HT1080 (cell line): ENCODE results near the gene VSIR. TPM values are rescaled to one million over a fixed set of nuclear protein-coding genes. Genes with fewer than 3 reads are reported as not detected.

ENCODE experiments used
- DNase-seq: peaks from one replicate; pipeline ENCODE4 v3.0.0-alpha.2; 2015; ENCODE audit warnings: low read depth
- small RNA-seq: library from RNA; depleted of rRNA; stranded (forward); fragments of <200 nt; gene quantifications from one replicate; pipeline ENCODE3, GENCODE V24; 2014
- total RNA-seq: library from RNA; depleted of rRNA; stranded (reverse); fragments of >200 nt; shearing (Covaris generic); gene quantifications from 2 replicates; pipeline ENCODE4 v1.2.3, GENCODE V29; 2014; rRNA removed

The VSIR gene
- total RNA-seq, 1 experiment from 2014 or later = 0.02 TPM

DNA sequence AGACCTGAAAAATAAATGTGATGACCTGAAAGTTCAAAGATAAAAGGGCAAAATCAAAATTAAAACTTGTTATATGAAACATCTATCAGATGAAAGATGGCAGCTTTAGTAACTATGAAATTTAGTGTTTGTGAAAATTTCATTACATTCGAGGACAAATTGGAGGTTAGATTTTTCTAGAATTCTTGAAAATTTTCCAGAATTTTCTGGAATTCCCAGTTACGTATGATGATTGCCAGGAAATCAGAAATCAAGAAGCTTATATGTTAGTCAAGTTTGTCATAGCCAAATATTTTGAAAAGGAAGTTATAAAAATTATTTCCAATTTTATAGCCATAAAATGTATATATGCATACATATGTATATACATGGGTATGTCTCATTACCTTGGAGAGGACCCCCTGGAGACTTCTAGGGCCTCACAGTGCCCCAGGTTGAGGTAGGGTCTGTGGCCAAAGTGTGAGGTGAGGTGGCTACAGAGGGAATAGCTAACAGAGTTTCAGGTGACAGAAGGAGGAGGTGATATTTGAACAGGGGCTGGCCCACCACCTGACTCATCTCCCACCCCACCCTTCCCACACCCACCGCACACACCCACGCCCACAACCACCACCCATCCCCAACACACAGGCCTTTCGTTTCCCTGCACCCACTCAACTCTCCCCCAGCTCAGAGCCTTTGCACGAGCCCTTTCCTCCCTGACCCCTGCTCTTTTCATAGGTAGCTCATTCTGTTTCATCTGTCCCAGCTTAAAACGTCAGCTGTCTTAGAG, 75.2 kb downstream of the VSIR start:
- no peak for DNase-seq

Small RNA genes within 50 kb of the gene (small RNA-seq; reads per million reads assigned to genes)
- not detected for gene MIR7152

Other genes with a start within 250 kb of the VSIR start
- not detected in 2 replicates for gene C10orf105, start 53.7 kb downstream of the VSIR start, total RNA-seq
- 289 and 329 TPM in 2 replicates for gene PSAP, start 77.7 kb upstream of the VSIR start, total RNA-seq
- 20.7 and 23.6 TPM in 2 replicates for gene CHST3, start 190.9 kb upstream of the VSIR start, total RNA-seq